RWPE2 (cell line): Measurements from ENCODE around the gene ZNF366.

Experiments used
- ATAC-seq: fragments of 200-7000 bp; cut with Tn5 transposase; 3 replicates; pipeline ENCODE4 v1.9.1; 2021; ENCODE audit warnings: low read depth
- DNase-seq: peaks from one replicate; pipeline ENCODE4 v3.0.0-alpha.2; 2020; ENCODE audit warnings: low spot score
- H3K27ac ChIP-seq: fragments of 450-650 bp; 2 replicates; pipeline ENCODE4 v1.5.1; 2017; ENCODE audit warnings: mild to moderate bottlenecking; ENCODE audit not compliant: poor library complexity, severe bottlenecking
- H3K27me3 ChIP-seq: fragments of 250-450 bp; sonication (Bioruptor Pico); 2 replicates; pipeline ENCODE4 v1.5.1; 2021; ENCODE audit warnings: mild to moderate bottlenecking, moderate library complexity; ENCODE audit not compliant: insufficient read depth, poor library complexity, severe bottlenecking
- H3K36me3 ChIP-seq: fragments of 250-450 bp; sonication (Bioruptor Pico); 2 replicates; pipeline ENCODE4 v1.5.1; 2020; ENCODE audit warnings: low read depth, mild to moderate bottlenecking, moderate library complexity
- H3K4me1 ChIP-seq: fragments of 250-450 bp; sonication (Bioruptor Pico); 2 replicates; pipeline ENCODE4 v1.5.1; 2021; ENCODE audit warnings: mild to moderate bottlenecking, moderate library complexity; ENCODE audit not compliant: insufficient read depth, poor library complexity, severe bottlenecking
- H3K4me3 ChIP-seq: fragments of 250-450 bp; sonication (Bioruptor Pico); 2 replicates; pipeline ENCODE4 v1.5.1; 2021; ENCODE audit warnings: mild to moderate bottlenecking, moderate library complexity; ENCODE audit not compliant: severe bottlenecking
- H3K9me3 ChIP-seq: fragments of 250-450 bp; sonication (Bioruptor Pico); 2 replicates; pipeline ENCODE4 v1.5.1; 2021; ENCODE audit warnings: mild to moderate bottlenecking, moderate library complexity; ENCODE audit not compliant: severe bottlenecking
- TF ChIP-seq, protein P1 (sequence below): fragments of 450-650 bp; IDR thresholded peaks from one replicate; pipeline ENCODE4 v1.5.1; 2017; ENCODE audit warnings: mild to moderate bottlenecking, moderate library complexity; ENCODE audit not compliant: poor library complexity, severe bottlenecking

ZNF366 gene

DNA sequence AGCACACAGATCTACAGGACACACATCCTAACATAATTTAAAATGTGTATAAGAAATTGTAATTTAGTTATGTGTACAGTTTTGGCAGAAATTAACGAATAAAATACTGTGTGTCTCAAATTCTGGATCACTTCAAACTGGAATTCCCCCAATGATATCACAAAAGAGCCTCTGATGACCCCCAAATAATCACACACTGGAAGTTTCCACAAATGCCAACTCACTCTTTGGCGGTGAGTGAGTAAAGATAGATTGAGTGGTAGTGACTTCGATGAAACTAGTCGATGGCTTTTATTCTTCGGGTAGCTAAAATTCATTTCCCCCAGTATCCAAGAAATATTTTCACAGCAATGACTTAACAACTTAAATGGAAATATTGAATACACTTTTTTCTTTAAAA, 2.2 kb downstream of the ZNF366 start:
- TF ChIP-seq, protein P1, sequence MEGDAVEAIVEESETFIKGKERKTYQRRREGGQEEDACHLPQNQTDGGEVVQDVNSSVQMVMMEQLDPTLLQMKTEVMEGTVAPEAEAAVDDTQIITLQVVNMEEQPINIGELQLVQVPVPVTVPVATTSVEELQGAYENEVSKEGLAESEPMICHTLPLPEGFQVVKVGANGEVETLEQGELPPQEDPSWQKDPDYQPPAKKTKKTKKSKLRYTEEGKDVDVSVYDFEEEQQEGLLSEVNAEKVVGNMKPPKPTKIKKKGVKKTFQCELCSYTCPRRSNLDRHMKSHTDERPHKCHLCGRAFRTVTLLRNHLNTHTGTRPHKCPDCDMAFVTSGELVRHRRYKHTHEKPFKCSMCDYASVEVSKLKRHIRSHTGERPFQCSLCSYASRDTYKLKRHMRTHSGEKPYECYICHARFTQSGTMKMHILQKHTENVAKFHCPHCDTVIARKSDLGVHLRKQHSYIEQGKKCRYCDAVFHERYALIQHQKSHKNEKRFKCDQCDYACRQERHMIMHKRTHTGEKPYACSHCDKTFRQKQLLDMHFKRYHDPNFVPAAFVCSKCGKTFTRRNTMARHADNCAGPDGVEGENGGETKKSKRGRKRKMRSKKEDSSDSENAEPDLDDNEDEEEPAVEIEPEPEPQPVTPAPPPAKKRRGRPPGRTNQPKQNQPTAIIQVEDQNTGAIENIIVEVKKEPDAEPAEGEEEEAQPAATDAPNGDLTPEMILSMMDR, result no peak
- H3K27ac ChIP-seq, result no peak overlapping the region
- no peaks in the 10 kb centered on the region for H3K4me1 ChIP-seq
- H3K4me3 ChIP-seq, result no peak overlapping the region
- H3K27me3 ChIP-seq, result no peaks in the 10 kb centered on the region
- H3K9me3 ChIP-seq, result no peaks in the 10 kb centered on the region
- H3K36me3 ChIP-seq, result no peaks in the 10 kb centered on the region
- no peak for ATAC-seq
- no peak for DNase-seq

DNA sequence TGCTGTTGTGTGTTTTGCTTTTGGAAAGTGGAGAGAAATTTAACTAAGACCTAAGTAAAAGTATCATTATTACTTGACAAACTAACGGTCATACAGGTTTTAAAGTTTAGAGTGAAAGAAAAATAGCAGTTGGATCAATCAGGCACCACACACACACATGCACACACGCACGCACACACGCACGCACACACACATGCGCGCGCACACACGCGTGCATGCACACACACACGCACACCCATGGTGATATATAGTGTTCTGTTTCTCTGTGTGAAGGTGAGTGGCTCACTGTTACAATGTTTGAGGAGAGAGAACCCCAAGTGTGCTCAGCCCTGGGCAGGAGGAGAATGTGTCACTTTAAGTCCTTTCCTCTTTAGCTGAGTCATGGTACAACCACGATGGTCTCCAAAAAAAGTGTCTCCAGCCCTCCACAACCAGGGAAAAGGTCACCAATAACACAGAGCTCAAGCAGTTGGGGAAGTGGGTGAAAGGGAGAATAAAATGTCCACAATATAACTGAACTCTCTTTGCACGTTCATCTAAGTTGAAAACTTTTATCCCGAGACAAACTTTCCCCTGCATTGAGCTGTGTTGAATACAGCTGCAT, 3.2 kb downstream of the ZNF366 start:
- Histone ChIP-seq H3K27me3 (no peaks in the 10 kb centered on the region), H3K4me3 (no peak overlapping the region), H3K36me3 (no peaks in the 10 kb centered on the region), H3K27ac (no peak overlapping the region), H3K4me1 (no peaks in the 10 kb centered on the region), H3K9me3 (no peaks in the 10 kb centered on the region)
- no peak for ATAC-seq
- TF ChIP-seq, protein P1, result no peak
- DNase-seq, result no peak

DNA sequence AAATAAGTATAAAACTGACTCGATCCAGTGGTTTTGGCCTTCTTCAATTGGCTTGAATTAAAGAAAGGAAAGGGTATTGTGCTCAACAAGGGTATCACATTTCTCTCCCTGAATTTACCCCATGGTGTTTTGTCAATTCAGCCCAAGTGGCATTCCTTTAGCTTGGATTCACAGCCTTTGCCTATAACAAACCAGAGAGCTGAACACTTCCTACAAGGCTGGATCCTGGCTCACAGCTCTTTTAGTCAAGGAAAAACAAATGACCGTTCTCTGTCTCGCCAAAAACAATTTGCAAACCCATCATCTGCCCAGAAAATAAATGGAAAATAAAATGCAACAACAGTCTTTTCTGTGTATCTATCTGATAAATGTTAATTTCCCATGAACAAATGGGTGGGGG, 5.7 kb downstream of the ZNF366 start:
- Histone ChIP-seq H3K27ac (no peak overlapping the region), H3K9me3 (no peaks in the 10 kb centered on the region), H3K4me1 (no peaks in the 10 kb centered on the region), H3K27me3 (no peaks in the 10 kb centered on the region), H3K36me3 (no peaks in the 10 kb centered on the region), H3K4me3 (no peak overlapping the region)
- ATAC-seq (no peak), DNase-seq (no peak)
- TF ChIP-seq, protein P1, result no peak

DNA sequence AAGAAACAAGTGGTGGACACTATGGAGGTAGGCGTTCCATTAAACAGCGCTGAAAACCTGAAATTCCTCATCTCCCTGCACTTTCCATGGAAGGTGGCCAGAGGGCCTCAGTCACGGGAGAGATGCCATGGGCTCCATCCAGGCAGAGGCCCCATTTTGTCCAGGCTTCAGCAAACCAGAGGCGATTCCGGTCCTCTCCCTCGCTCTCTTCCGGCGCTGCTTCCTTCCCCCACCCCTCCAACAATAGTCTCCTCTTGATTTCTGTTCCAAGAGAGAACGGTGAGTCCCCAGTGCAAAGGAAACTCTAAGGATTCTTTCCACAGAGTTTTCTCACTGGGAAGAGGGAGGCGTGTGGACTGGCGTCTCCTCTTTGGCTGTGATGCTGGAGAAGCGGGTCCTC, 7.5 kb downstream of the ZNF366 start:
- ATAC-seq (no peak), DNase-seq (no peak)
- no peaks in the 10 kb centered on the region for H3K27me3 ChIP-seq

DNA sequence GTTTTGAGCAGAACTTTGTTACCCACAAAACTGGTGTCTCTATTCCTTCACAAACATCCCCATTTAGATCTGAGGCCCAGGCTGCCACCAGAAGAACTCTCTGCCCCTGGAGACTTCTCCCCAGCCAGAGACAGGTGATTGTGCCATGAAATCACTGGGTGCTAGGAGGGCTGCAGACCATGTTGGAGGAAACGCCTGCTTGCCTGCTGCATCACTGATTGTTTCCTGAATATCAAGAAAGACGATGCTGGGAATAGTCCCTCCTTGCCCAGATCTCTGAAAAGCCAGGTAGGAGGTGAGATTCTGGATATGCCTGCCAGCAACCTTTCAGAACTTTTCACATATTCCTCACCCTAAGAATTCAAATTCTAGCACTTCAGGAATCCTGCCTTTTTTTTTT, 8.1 kb downstream of the ZNF366 start:
- DNase-seq (no peak), ATAC-seq (no peak)
- H3K4me3 ChIP-seq, result no peak overlapping the region
- H3K27ac ChIP-seq, result no peak overlapping the region
- H3K9me3 ChIP-seq, result no peaks in the 10 kb centered on the region
- H3K4me1 ChIP-seq, result no peaks in the 10 kb centered on the region
- TF ChIP-seq, protein P1, result no peak
- no peaks in the 10 kb centered on the region for H3K36me3 ChIP-seq
- H3K27me3 ChIP-seq, result no peaks in the 10 kb centered on the region

More for the DNA sequence above, 7.5 kb downstream of the ZNF366 start:
- H3K36me3 ChIP-seq, result no peaks in the 10 kb centered on the region
- H3K4me3 ChIP-seq, result no peak overlapping the region
- TF ChIP-seq, protein P1, result no peak
- H3K9me3 ChIP-seq, result no peaks in the 10 kb centered on the region
- H3K4me1 ChIP-seq, result no peaks in the 10 kb centered on the region
- no peak overlapping the region for H3K27ac ChIP-seq
